HG03342 (cell line): ENCODE results near the gene TRIML2.
"Not testable (repeated sequence)": the region's sequence is repeated elsewhere in the genome, so short reads cannot be mapped to it uniquely, and the experiment has no call there.

Experiments
- ATAC-seq: cut with Tn5 transposase; IDR thresholded peaks from one replicate; pipeline ENCODE4 v1.9.1; 2021; ENCODE audit warnings: mild to moderate bottlenecking, moderate library complexity; ENCODE audit not compliant: unreplicated experiment

The TRIML2 gene

GRCh38 chr4:188107931-188108843 lies 1.2 kb downstream of the TRIML2 start:
- ATAC-seq, result no peak

DNA sequence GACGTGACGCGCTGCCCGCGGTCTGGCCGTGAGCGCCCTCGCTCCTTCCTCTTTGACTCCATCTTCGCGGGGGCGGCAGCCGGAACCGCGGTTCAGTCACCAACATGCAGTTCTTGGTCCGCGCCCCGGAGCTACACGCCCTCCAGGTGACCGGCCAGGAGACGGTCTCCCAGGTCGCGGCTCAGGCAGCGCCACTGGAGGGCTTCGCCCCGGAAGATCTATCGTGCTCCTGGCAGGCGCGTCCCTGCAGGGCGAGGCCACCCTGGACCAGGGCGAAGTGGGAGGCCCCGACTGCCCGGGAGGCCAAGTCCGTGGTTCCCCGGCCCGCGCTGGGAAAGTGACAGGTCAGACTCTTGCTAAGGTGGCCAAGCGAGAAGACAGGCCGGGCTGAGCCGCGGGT lies 2.9 kb downstream of the TRIML2 start:
- no peak for ATAC-seq

DNA sequence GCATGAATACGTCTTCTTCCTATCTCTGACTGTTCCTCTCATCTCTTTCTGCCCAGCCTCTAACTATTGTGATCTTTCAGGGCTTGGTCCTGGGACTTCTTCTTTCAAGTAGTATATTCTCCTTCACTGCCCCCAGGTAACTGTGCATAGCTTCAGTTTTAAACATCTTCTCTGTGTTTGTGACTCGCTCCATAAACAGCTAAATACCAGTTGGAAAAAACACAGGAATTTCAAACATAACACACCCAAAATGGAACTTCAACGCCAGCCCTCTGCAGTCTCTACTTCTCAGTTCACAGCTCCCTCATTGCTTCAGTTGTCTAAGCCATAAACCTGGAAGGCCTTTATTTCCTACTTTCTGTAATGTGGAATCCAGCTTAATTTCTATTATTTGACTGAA lies 16.6 kb downstream of the TRIML2 start:
- no peak for ATAC-seq

DNA sequence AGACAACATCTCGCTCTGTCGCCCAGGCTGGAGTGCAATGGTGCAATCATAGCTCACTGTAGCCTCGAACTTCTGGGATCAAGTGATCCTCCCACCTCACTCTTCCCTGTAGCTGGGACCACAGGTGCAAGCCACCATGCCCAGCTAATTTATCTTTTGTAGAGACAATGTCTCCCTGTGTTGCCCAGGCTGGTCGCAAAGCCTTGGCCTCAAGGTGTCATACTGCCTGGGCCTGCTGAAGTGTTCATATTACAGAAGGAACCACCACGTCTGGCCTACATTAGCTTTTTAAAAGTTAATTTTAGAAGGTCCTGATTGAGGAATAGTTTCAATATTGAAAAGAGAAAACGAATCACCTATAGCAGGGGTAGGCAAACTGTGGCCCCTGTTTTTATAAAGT lies 22.5 kb downstream of the TRIML2 start:
- ATAC-seq, result no peak

- no peak for ATAC-seq
Observed at GRCh38 chr4:188082796-188083195, 26.6 kb downstream of the TRIML2 start.

- no peak for ATAC-seq
Observed at GRCh38 chr4:188078116-188078515, 31.3 kb downstream of the TRIML2 start.

GRCh38 chr4:188076169-188076568 lies 33.2 kb downstream of the TRIML2 start:
- ATAC-seq, result no peak

DNA sequence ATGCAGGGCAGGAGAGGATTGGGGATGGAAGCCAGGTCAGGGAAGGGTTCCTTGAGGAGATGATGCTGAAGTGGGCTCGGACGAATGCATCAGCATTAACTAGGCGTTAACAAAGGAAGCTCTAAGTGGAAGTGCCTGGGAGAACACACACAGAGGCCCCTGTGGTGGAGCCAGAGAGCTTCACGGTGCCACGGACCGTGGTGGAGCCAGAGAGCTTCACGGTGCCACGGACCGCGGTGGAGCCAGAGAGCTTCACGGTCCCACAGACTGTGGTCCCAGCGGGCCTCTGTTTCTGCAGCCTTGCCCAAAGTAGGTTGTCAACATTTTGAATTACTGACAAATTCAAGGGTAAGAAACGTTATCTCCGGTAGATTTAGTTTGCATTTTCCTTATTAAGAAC lies 48.3 kb downstream of the TRIML2 start:
- no peak for ATAC-seq

DNA sequence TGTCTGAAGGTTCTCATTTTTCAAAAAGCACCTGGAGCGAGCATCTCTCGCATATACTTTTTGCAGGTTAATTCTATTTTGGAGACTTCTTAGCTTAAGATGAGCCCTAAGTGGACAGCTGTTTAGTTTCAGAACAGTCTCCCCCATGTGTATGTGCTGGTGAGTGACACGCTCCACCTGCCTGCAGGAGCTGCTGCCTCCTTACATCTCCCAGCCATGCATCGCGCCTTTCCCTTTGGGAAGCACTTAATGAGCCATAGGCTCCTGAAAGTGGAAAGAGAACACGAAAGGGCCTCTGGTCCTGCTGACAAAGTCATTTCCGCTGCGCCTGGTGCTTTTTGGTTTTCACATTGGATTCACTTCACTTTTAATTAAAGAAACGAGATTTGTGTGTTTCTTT lies 56.1 kb downstream of the TRIML2 start:
- ATAC-seq, result no peak

- ATAC-seq, result no peak
Observed at GRCh38 chr4:188046657-188047056, 62.7 kb downstream of the TRIML2 start.

- not testable (repeated sequence) for ATAC-seq
Observed at GRCh38 chr4:188045461-188045860, 63.9 kb downstream of the TRIML2 start.

GRCh38 chr4:188043154-188043553 lies 66.2 kb downstream of the TRIML2 start:
- no peak for ATAC-seq

DNA sequence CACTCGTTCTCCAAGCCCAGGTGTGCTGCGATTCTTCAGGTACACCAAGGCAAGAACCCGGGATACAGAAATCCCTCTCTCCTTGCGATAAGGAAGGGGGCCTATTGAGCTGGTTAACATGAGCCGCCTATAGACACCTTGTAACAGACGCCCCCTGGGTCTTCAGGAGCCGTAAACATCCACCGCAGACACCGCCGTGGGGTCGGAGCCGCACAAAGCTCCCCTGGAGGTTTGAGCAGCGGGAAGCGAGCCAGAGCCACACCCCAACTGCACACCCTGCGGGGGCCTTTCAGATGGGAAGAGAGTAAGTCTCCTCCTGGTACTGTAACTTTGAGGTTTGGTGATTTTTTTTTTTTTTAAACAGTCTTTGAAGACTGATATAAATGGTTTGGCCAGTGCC lies 67.2 kb downstream of the TRIML2 start:
- ATAC-seq, result no peak

DNA sequence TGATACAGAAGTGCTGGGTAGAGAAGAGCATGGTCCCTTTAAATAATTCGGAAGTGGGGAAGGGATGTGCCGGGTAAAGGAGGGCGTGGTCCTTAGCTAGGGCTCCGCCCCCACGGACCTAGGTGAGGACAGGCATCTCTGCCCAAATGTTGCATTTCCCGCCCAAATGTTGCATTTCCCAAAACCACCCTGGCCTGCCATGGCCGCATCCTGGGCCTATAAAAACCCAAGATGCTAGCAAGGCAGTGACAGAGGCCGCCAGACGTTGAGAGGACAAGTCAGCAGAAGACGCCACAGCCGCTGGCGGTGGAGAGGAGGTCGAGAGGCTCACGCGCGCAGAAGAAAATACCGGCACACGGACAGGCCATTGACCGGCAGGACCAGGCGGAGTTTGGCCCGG lies 67.7 kb downstream of the TRIML2 start:
- no peak for ATAC-seq
